GM23338 (cell line): ENCODE measurements around the gene IFI27. TPM values are rescaled to one million over a fixed set of nuclear protein-coding genes. Genes with fewer than 3 reads are reported as not detected.
A peak's percentile ranks its signal among the peaks of the same experiment; 100 is the strongest.

Experiments used
- ATAC-seq: fragments of 200-7000 bp; cut with Tn5 transposase; 3 replicates; pipeline ENCODE4 v1.9.1; 2020
- DNase-seq: peaks from one replicate; pipeline ENCODE4 v3.0.0-alpha.2; 2015; ENCODE audit warnings: low spot score
- H2AFZ ChIP-seq: fragments of 200-600 bp; sonication (generic); 2 replicates; pipeline ENCODE4 v1.8.0; 2016; ENCODE audit warnings: antibody characterized with exemption, mild to moderate bottlenecking, moderate library complexity
- H3F3A ChIP-seq: fragments of 200-600 bp; sonication (generic); replicated peaks from 2 replicates; pipeline ENCODE4 v1.8.0; 2017; ENCODE audit warnings: antibody characterized with exemption, mixed run types, low read depth
- H3K27ac ChIP-seq: fragments of 200-600 bp; sonication (generic); 2 replicates; pipeline ENCODE4 v1.6.1; 2016; ENCODE audit warnings: low read depth
- H3K27me3 ChIP-seq: fragments of 200-600 bp; sonication (generic); 2 replicates; pipeline ENCODE4 v1.8.0; 2016; ENCODE audit warnings: mild to moderate bottlenecking, mixed run types, moderate library complexity; ENCODE audit not compliant: insufficient read depth
- H3K36me3 ChIP-seq: fragments of 200-600 bp; sonication (generic); 2 replicates; pipeline ENCODE4 v1.8.0; 2016; ENCODE audit warnings: mild to moderate bottlenecking; ENCODE audit not compliant: insufficient read depth
- H3K4me1 ChIP-seq: fragments of 200-600 bp; sonication (generic); 2 replicates; pipeline ENCODE4 v1.8.0; 2016; ENCODE audit warnings: mild to moderate bottlenecking, moderate library complexity; ENCODE audit not compliant: insufficient read depth
- H3K4me2 ChIP-seq: fragments of 200-600 bp; sonication (generic); 2 replicates; pipeline ENCODE4 v1.7.1; 2017; ENCODE audit warnings: mixed run types
- H3K4me3 ChIP-seq: fragments of 200-600 bp; sonication (generic); 2 replicates; pipeline ENCODE4 v1.6.1; 2016; ENCODE audit warnings: mixed run types
- H3K79me2 ChIP-seq: fragments of 200-600 bp; sonication (generic); replicated peaks from 2 replicates; pipeline ENCODE4 v1.8.0; 2017; ENCODE audit warnings: mild to moderate bottlenecking; ENCODE audit not compliant: insufficient read depth
- H3K9me2 ChIP-seq: fragments of 200-600 bp; sonication (generic); 2 replicates; pipeline ENCODE4 v1.8.0; 2017; ENCODE audit not compliant: insufficient read depth
- H4K20me1 ChIP-seq: fragments of 200-600 bp; sonication (generic); replicated peaks from 2 replicates; pipeline ENCODE4 v1.8.0; 2017; ENCODE audit warnings: mild to moderate bottlenecking; ENCODE audit not compliant: insufficient read depth
- H3K27ac Mint-ChIP-seq: 2 replicates; pipeline ENCODE4 v1.8.0; 2020; ENCODE audit warnings: inconsistent platforms, mild to moderate bottlenecking, moderate library complexity, mixed read lengths
- H3K27me3 Mint-ChIP-seq: 3 replicates; pipeline ENCODE4 v1.8.0; 2022; ENCODE audit warnings: low read depth, mild to moderate bottlenecking, moderate library complexity, mixed read lengths, inconsistent platforms; ENCODE audit not compliant: insufficient read depth, poor library complexity
- H3K36me3 Mint-ChIP-seq: 3 replicates; pipeline ENCODE4 v1.8.0; 2021; ENCODE audit warnings: low read depth, mild to moderate bottlenecking, inconsistent platforms, moderate library complexity, mixed read lengths
- H3K4me1 Mint-ChIP-seq: 3 replicates; pipeline ENCODE4 v1.8.0; 2020; ENCODE audit warnings: mild to moderate bottlenecking, inconsistent platforms, mixed read lengths
- H3K4me3 Mint-ChIP-seq: 3 replicates; pipeline ENCODE4 v1.8.0; 2021; ENCODE audit warnings: moderate library complexity, mild to moderate bottlenecking, inconsistent platforms, mixed read lengths
- H3K9me3 Mint-ChIP-seq: 3 replicates; pipeline ENCODE4 v1.8.0; 2020; ENCODE audit warnings: moderate library complexity, mild to moderate bottlenecking, inconsistent platforms, mixed read lengths
- CTCF ChIP-seq, 2 experiments: fragments of 200-600 bp in 1 of 2; sonication (generic) in 1 of 2; conservative IDR thresholded peaks; 2 replicates each; pipeline versions ENCODE4 v1.5.1 to v1.6.1; 2016 to 2017; ENCODE audit warnings: antibody characterized with exemption in 2 of 2, low read depth in 2 of 2, mild to moderate bottlenecking in 2 of 2, moderate library complexity in 1 of 2
- JUNB ChIP-seq: IDR thresholded peaks from one replicate; pipeline ENCODE4 v1.6.1; 2016; ENCODE audit warnings: antibody characterized with exemption; ENCODE audit not compliant: unreplicated experiment
- NANOG ChIP-seq: IDR thresholded peaks from 2 replicates; pipeline ENCODE4 v1.6.1; 2016; ENCODE audit warnings: antibody characterized with exemption, borderline replicate concordance
- POLR2AphosphoS5 ChIP-seq: IDR thresholded peaks from 2 replicates; pipeline ENCODE4 v1.6.1; 2016; ENCODE audit warnings: antibody characterized with exemption, low read depth
- REST ChIP-seq: IDR thresholded peaks from one replicate; pipeline ENCODE4 v1.6.1; 2018; ENCODE audit warnings: antibody characterized with exemption; ENCODE audit not compliant: unreplicated experiment
- STAT1 ChIP-seq: IDR thresholded peaks from one replicate; pipeline ENCODE4 v1.6.1; 2016; ENCODE audit warnings: antibody characterized with exemption; ENCODE audit not compliant: unreplicated experiment
- ZNF331 ChIP-seq: fragments of 250-450 bp; sonication (Bioruptor Pico); IDR thresholded peaks from 2 replicates; pipeline ENCODE4 v1.5.0; 2020; ENCODE audit warnings: low read depth, mild to moderate bottlenecking, moderate library complexity
- polyA plus RNA-seq: library from polyadenylated mRNA; unstranded; fragments of >200 nt; fragmentation: Nextera tagmentation; extraction: Ambion mirVana; gene quantifications from 2 replicates; pipeline ENCODE4 v1.2.1, GENCODE V29; 2016
- total RNA-seq: library from RNA; depleted of rRNA; stranded (reverse); fragments of >200 nt; shearing (Covaris generic); gene quantifications from 2 replicates; pipeline ENCODE4 v1.2.3, GENCODE V29; 2014
- TF ChIP-seq, protein P1 (sequence below): IDR thresholded peaks from 2 replicates; pipeline ENCODE4 v1.6.1; 2016; ENCODE audit warnings: antibody characterized with exemption

IFI27 gene
- total and polyA plus RNA-seq, 2 experiments from 2014 or later = 0.49 to 1.2 TPM

DNA sequence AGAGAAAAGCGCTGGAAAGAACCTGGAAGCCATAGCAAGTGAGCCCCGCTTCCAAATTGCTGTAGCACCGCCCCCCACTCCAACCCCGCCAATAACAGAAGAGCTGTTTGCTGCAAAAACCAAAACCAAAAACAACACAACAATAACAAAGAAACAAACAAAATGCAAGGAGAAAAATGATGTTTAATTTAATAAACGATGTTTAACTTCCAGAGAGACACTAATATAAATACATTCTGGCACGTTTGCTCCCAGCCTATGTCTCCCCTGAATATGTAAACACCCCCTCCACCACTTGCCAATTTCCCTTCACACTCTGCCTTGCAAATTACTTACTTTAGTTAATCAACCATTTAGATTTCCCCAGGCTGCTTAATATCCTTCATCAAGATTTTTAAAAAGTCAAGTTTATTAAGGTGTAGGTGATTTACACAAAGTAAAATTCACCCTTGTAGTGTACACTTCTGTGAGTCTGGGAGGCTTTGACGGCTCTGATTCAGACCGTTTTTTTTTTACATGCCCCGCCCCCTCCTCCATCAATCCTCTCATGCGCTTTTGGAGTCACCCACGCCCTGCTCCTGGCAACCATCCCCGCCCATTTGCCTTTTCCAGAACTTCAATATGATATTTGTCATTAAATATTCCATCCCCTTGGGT lies 19.4 kb downstream of the IFI27 start:
- ATAC-seq (peak; percentile 46), DNase-seq (peak; percentile 73)
- H3K9me2 ChIP-seq = no peaks in the 10 kb centered on the region
- H3K4me1 ChIP-seq = peaks cover 11% of the 10 kb centered on the region; the same call in 1 of the 2 replicates
- H4K20me1 ChIP-seq = no peaks in the 10 kb centered on the region
- H2AFZ ChIP-seq = peak overlapping the region; percentile 80; the same call in 1 of the 2 replicates
- peak overlapping the region; percentile 57 for H3K4me3 ChIP-seq
- H3K4me1 Mint-ChIP-seq = peaks cover 8% of the 10 kb centered on the region
- no peaks in the 10 kb centered on the region for H3F3A ChIP-seq
- peak overlapping the region; percentile 10; the same call in 1 of the 2 replicates for H3K27ac ChIP-seq
- peaks cover 5% of the 10 kb centered on the region for H3K27me3 Mint-ChIP-seq
- H3K27me3 ChIP-seq = no peaks in the 10 kb centered on the region
- peaks cover 3% of the 10 kb centered on the region; the same call in 2 of the 3 replicates for H3K9me3 Mint-ChIP-seq
- H3K79me2 ChIP-seq = no peaks in the 10 kb centered on the region
- peak overlapping the region; percentile 85 for H3K27ac Mint-ChIP-seq
- TF ChIP-seq JUNB (no peak), POLR2AphosphoS5 (no peak), REST (no peak), NANOG (no peak), STAT1 (no peak), ZNF331 (no peak)
- TF ChIP-seq, protein P1, sequence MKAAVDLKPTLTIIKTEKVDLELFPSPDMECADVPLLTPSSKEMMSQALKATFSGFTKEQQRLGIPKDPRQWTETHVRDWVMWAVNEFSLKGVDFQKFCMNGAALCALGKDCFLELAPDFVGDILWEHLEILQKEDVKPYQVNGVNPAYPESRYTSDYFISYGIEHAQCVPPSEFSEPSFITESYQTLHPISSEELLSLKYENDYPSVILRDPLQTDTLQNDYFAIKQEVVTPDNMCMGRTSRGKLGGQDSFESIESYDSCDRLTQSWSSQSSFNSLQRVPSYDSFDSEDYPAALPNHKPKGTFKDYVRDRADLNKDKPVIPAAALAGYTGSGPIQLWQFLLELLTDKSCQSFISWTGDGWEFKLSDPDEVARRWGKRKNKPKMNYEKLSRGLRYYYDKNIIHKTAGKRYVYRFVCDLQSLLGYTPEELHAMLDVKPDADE = no peak
- H3K4me2 ChIP-seq = peak overlapping the region; percentile 81
- peak overlapping the region; percentile 82 for H3K4me3 Mint-ChIP-seq
- no peaks in the 10 kb centered on the region for H3K36me3 ChIP-seq
- 0 out of 3 replicates have a peak, but pooled peaks cover under 1% of the 10 kb centered on the region for H3K36me3 Mint-ChIP-seq

GRCh38 chr14:94132285-94132887 lies 21.9 kb downstream of the IFI27 start:
- H3K36me3 Mint-ChIP-seq = peaks cover 10% of the 10 kb centered on the region; the same call in 2 of the 3 replicates
- H3K4me3 Mint-ChIP-seq = no peak overlapping the region

More at GRCh38 chr14:94132285-94132887, 21.9 kb downstream of the IFI27 start:
- Histone ChIP-seq H2AFZ (no peak overlapping the region), H3K4me1 (peaks cover 11% of the 10 kb centered on the region; the same call in 1 of the 2 replicates), H3K36me3 (no peaks in the 10 kb centered on the region), H3K4me3 (no peak overlapping the region), H3K4me2 (no peak overlapping the region), H3F3A (no peaks in the 10 kb centered on the region), H3K79me2 (no peaks in the 10 kb centered on the region), H3K9me2 (no peaks in the 10 kb centered on the region), H3K27ac (no peak overlapping the region), H3K27me3 (no peaks in the 10 kb centered on the region), H4K20me1 (no peaks in the 10 kb centered on the region)
- ATAC-seq = peak; percentile 4; the same call in 1 of the 3 replicates
- peak; percentile 70 to 99 for TF ChIP-seq CTCF (conservative IDR thresholded peaks at IDR 0.05; ENCODE audit: low read depth in 2 of 2)
- no peak for TF ChIP-seq STAT1
- DNase-seq = peak; percentile 86
- H3K9me3 Mint-ChIP-seq = peaks cover 21% of the 10 kb centered on the region
- peaks cover 6% of the 10 kb centered on the region for H3K27me3 Mint-ChIP-seq
- peaks cover 8% of the 10 kb centered on the region for H3K4me1 Mint-ChIP-seq
- 0 out of 2 replicates have a peak overlapping the region, but pooled peaks have one; percentile 65 for H3K27ac Mint-ChIP-seq
